Measurements from ENCODE around the gene INTS11. TPM values are rescaled to one million over a fixed set of nuclear protein-coding genes. Genes with fewer than 3 reads are reported as not detected.
A peak's percentile ranks its signal among the peaks of the same experiment; 100 is the strongest.

INTS11 gene
- total and polyA plus RNA-seq, 2 of the 13 experiments (the other 11 are each of a cell fraction or from before 2014, with no cell fraction given): 52.8 to 94.8 TPM

DNA sequence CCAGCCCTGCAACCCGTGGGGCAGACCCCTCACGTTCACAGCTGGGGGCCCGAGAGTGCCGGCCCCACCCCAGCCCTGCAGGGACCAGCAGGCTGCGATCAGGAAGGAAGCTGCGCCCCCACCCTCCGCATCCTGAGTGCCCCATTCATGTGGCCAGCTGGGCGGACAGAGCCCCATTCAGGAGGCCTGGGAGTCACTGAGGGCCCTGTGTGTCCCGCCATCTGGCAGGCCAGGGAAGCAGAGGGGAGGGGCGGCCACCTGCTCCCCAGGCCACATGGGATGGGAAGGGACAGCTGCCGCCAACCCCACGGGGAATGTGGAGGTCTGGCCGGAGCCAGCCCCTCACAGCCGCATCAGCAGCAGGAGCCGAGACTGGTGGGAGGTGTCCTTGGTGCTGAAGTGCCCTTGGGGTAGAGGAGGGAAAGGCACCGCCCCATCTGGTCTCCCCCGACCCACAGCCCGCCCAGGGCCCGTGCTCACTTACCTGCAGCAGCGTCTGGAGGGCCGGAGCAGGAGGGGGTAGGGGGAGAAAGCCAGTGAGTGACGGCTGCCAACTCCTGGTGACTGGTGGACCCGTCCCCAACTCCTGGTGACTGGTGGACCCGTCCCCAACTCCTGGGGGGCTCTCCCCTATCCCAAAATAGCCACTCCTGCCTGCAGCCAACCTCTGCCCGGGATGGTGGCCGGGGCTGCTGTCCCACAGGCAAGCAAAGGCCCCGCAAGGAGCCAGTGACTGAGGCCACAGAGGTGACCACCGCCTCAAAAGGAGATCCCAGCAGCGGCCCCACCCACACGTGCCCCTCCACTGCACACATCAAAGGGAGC, 25.4 kb downstream of the INTS11 start (continued):
- TF ChIP-seq ZNF326 (CRISPR knock-in tag; IDR thresholded peaks at IDR 0.05; ENCODE audit: borderline replicate concordance) (no peak), ZNF563 (CRISPR knock-in tag; IDR thresholded peaks at IDR 0.05) (no peak), SP1 (IDR thresholded peaks at IDR 0.05) (no peak), SP1 (CRISPR knock-in tag; IDR thresholded peaks at IDR 0.05) (no peak), ARHGAP35 (CRISPR knock-in tag; IDR thresholded peaks at IDR 0.05; ENCODE audit: borderline replicate concordance) (no peak)
- TF ChIP-seq, protein P1, sequence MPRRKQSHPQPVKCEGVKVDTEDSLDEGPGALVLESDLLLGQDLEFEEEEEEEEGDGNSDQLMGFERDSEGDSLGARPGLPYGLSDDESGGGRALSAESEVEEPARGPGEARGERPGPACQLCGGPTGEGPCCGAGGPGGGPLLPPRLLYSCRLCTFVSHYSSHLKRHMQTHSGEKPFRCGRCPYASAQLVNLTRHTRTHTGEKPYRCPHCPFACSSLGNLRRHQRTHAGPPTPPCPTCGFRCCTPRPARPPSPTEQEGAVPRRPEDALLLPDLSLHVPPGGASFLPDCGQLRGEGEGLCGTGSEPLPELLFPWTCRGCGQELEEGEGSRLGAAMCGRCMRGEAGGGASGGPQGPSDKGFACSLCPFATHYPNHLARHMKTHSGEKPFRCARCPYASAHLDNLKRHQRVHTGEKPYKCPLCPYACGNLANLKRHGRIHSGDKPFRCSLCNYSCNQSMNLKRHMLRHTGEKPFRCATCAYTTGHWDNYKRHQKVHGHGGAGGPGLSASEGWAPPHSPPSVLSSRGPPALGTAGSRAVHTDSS (CRISPR knock-in tag; conservative IDR thresholded peaks at IDR 0.05): no peak
- TF ChIP-seq, protein P2, sequence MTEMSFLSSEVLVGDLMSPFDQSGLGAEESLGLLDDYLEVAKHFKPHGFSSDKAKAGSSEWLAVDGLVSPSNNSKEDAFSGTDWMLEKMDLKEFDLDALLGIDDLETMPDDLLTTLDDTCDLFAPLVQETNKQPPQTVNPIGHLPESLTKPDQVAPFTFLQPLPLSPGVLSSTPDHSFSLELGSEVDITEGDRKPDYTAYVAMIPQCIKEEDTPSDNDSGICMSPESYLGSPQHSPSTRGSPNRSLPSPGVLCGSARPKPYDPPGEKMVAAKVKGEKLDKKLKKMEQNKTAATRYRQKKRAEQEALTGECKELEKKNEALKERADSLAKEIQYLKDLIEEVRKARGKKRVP (CRISPR knock-in tag; IDR thresholded peaks at IDR 0.05): no peak

DNA sequence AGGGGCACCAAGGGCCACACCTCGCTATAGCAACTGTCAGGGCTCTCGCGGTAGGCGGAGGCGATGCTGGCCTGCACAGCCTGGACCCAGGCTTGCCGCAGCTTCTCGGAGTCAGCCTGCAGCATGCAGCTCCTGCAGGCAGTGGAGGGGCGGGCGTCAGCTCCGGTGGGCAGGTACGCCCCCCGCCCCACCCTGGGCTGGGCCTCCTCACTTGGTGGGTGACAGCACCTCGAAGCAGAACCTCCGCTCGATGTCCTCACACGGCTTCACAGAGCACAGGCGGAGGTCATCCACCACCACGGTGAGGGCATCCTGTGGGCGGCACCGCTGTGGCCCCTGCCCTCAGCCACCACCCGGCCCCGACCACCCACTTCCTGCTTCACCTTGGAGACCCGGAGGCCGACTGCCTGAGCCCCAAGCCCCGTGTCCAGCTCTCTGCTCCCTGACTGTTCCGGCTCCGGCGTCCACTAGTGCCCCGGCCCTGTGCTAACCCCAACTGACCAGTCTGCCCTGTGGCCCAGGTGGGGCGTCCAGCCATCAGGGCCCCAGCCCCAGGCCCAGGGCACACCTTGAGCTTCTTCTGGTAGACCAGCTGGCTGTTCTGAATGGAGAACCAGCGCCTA, 26.5 kb downstream of the INTS11 start:
- no peak overlapping the region for H3K27ac ChIP-seq (ENCODE audit: extremely low read length, insufficient read depth, low read length)
- ChIA-PET CTCF (ENCODE audit: low intra/inter-chr PET ratio, low total read pairs) (no interaction called here), POLR2A (no interaction called here)
- H3K79me2 ChIP-seq (ENCODE audit: insufficient read depth, low read length): no peaks in the 10 kb centered on the region
- TF ChIP-seq SIN3A (IDR thresholded peaks at IDR 0.05; ENCODE audit: borderline replicate concordance, low read depth, low read length) (no peak), AGO2 (optimal IDR thresholded peaks at IDR 0.05; ENCODE audit: low read depth, low read length) (peak; percentile 27)
- DNase-seq (ENCODE audit: low spot score) (no peak), FAIRE-seq (no peak), ATAC-seq (no peak)
- intact Hi-C loops (cut with micrococcal nuclease; ENCODE audit: unreplicated experiment): no loop called here
- H3K9ac ChIP-seq (ENCODE audit: insufficient read depth, low read depth, low read length): no peak overlapping the region
- peaks cover 9% of the 10 kb centered on the region; the same call in 1 of the 2 replicates for H3K4me1 ChIP-seq (ENCODE audit: insufficient read depth, low read length)
- H3K9me3 ChIP-seq (ENCODE audit: low read length): no peaks in the 10 kb centered on the region
- H3K36me3 ChIP-seq (replicated peaks in 1 of 2; ENCODE audit: control insufficient read depth in 1 of 2, insufficient read depth in 2 of 2, low read length in 2 of 2): no peaks in the 10 kb centered on the region; a peak in 1 of 5 replicates
- no peak overlapping the region for H3K4me3 ChIP-seq (replicated peaks in 1 of 3; ENCODE audit: insufficient read depth in 1 of 3, low read depth in 2 of 3, low read length in 3 of 3)
- WGBS (ENCODE audit: low lambda C conversion rate): no CpG with 5 or more reads among the region's 31 CpGs
- H2AFZ ChIP-seq (ENCODE audit: low read length): no peak overlapping the region
- no TSS peak for BruUV-seq (replicated peaks)
- no peak overlapping the region for H3K4me2 ChIP-seq (ENCODE audit: low read depth, low read length)
- no peaks in the 10 kb centered on the region for H4K20me1 ChIP-seq (ENCODE audit: insufficient read depth, low read length)
- H3K27me3 ChIP-seq (ENCODE audit: control insufficient read depth in 1 of 2, insufficient read depth in 2 of 2, low read length in 2 of 2): no peaks in the 10 kb centered on the region; a peak in 1 of 5 replicates
- in situ Hi-C loops (cut with HindIII; ENCODE audit: extremely low pct_ligation_motif_present, low pct_unique_long_range_greater_than_20kb): no loop called here
